IMR-90 (cell line): ENCODE data around the gene CDK8. TPM values are rescaled to one million over a fixed set of nuclear protein-coding genes. Genes with fewer than 3 reads are reported as not detected.

ENCODE experiments used
- ATAC-seq: fragments of 200-7000 bp; cut with Tn5 transposase; 2 replicates; pipeline ENCODE4 v1.9.1; 2020; ENCODE audit warnings: low read depth, mild to moderate bottlenecking, moderate library complexity
- BruUV-seq: library from RNA; stranded (reverse); fragments of 400-500 nt; replicated peaks from 2 replicates; lab custom pipeline; 2021; lab: Mats Ljungman, UMichigan
- CTCF ChIA-PET: fragments of 300-600 bp; formaldehyde crosslinking; extraction: SDS; loops from one replicate; lab custom pipeline; 2021; ENCODE audit warnings: antibody characterized with exemption; lab: Yijun Ruan, JAX
- POLR2A ChIA-PET: fragments of 300-600 bp; sonication (Branson Sonifier 250); formaldehyde crosslinking; loops from one replicate; lab custom pipeline; 2022; ENCODE audit warnings: antibody characterized with exemption; ENCODE audit not compliant: unreplicated experiment; lab: Charles Lee
- DNase-seq: peaks from one replicate; pipeline ENCODE4 v3.0.0; 2013
- H2AFZ ChIP-seq: replicated peaks from 2 replicates; pipeline ENCODE3; 2013; ENCODE audit warnings: low read length, mild to moderate bottlenecking; ENCODE audit not compliant: poor library complexity
- H2AK5ac ChIP-seq: 2 replicates; pipeline ENCODE4 v1.6.1; 2013; ENCODE audit warnings: low read depth, low read length, inconsistent platforms
- H2AK9ac ChIP-seq: replicated peaks from 2 replicates; pipeline ENCODE3; 2013; ENCODE audit warnings: mild to moderate bottlenecking, low read depth, low read length, moderate library complexity; ENCODE audit not compliant: poor library complexity
- H2BK120ac ChIP-seq: 2 replicates; pipeline ENCODE4 v1.6.1; 2013; ENCODE audit warnings: low read depth, low read length, inconsistent platforms
- H2BK15ac ChIP-seq: 3 replicates; pipeline ENCODE4 v1.6.1; 2013; ENCODE audit warnings: low read depth, low read length, inconsistent platforms
- H2BK20ac ChIP-seq: 2 replicates; pipeline ENCODE4 v1.6.1; 2013; ENCODE audit warnings: low read depth, mild to moderate bottlenecking, inconsistent platforms, low read length, moderate library complexity
- H2BK5ac ChIP-seq: 2 replicates; pipeline ENCODE4 v1.6.1; 2013; ENCODE audit warnings: mild to moderate bottlenecking, low read depth, low read length, inconsistent platforms; ENCODE audit not compliant: poor library complexity, severe bottlenecking
- H3K14ac ChIP-seq: replicated peaks from 2 replicates; pipeline ENCODE4 v1.6.1; 2013; ENCODE audit warnings: low read depth, low read length, inconsistent platforms
- H3K18ac ChIP-seq: 2 replicates; pipeline ENCODE4 v1.6.1; 2013; ENCODE audit warnings: low read depth, low read length, control low read depth
- H3K23ac ChIP-seq: 2 replicates; pipeline ENCODE4 v1.6.1; 2013; ENCODE audit warnings: low read depth, low read length, inconsistent platforms
- H3K27ac ChIP-seq: 2 replicates; pipeline ENCODE4 v1.5.1; 2013; ENCODE audit warnings: mild to moderate bottlenecking, control low read depth, low read length; ENCODE audit not compliant: insufficient read depth
- H3K27me3 ChIP-seq: 2 replicates; pipeline ENCODE4 v1.6.1; 2013; ENCODE audit warnings: low read length; ENCODE audit not compliant: control insufficient read depth, insufficient read depth
- H3K36me3 ChIP-seq: 2 replicates; pipeline ENCODE4 v1.6.1; 2013; ENCODE audit warnings: low read length, mixed read lengths; ENCODE audit not compliant: control insufficient read depth, insufficient read depth
- H3K4ac ChIP-seq: 2 replicates; pipeline ENCODE4 v1.6.1; 2013; ENCODE audit warnings: low read depth, low read length, inconsistent platforms
- H3K4me1 ChIP-seq: 2 replicates; pipeline ENCODE4 v1.6.1; 2013; ENCODE audit warnings: low read length, mixed read lengths; ENCODE audit not compliant: control insufficient read depth, insufficient read depth
- H3K4me2 ChIP-seq: 2 replicates; pipeline ENCODE4 v1.6.1; 2013; ENCODE audit warnings: low read depth, mild to moderate bottlenecking, control low read depth, low read length, moderate library complexity
- H3K4me3 ChIP-seq: 2 replicates; pipeline ENCODE4 v1.5.1; 2013; ENCODE audit warnings: low read depth, mild to moderate bottlenecking, control low read depth, low read length, moderate library complexity; ENCODE audit not compliant: insufficient read depth
- H3K56ac ChIP-seq: 2 replicates; pipeline ENCODE4 v1.6.1; 2013; ENCODE audit warnings: low read length, inconsistent platforms; ENCODE audit not compliant: insufficient read depth; ENCODE audit errors: extremely low read depth
- H3K79me1 ChIP-seq, 2 experiments: 2 replicates each; pipeline ENCODE4 v1.6.1; 2013; ENCODE audit warnings: low read length in 2 of 2, inconsistent platforms in 1 of 2, low read depth in 1 of 2
- H3K9ac ChIP-seq: 2 replicates; pipeline ENCODE4 v1.6.1; 2013; ENCODE audit warnings: low read depth, low read length, control low read depth
- H3K9me1 ChIP-seq: 2 replicates; pipeline ENCODE4 v1.6.1; 2013; ENCODE audit warnings: low read length, inconsistent platforms; ENCODE audit not compliant: insufficient read depth
- H3K9me3 ChIP-seq: 2 replicates; pipeline ENCODE4 v1.6.1; 2013; ENCODE audit warnings: low read length; ENCODE audit not compliant: control insufficient read depth, insufficient read depth
- H4K20me1 ChIP-seq: 2 replicates; pipeline ENCODE4 v1.6.1; 2013; ENCODE audit warnings: low read length, inconsistent platforms; ENCODE audit not compliant: insufficient read depth
- H4K5ac ChIP-seq: 2 replicates; pipeline ENCODE4 v1.6.1; 2013; ENCODE audit warnings: mild to moderate bottlenecking, low read depth, low read length, control low read depth
- H4K8ac ChIP-seq, 2 experiments: 2 replicates each; pipeline ENCODE4 v1.6.1; 2013; ENCODE audit warnings: low read depth in 2 of 2, low read length in 2 of 2, control low read depth in 1 of 2, inconsistent platforms in 1 of 2
- H4K91ac ChIP-seq: 2 replicates; pipeline ENCODE4 v1.6.1; 2013; ENCODE audit warnings: low read depth, low read length, inconsistent platforms; ENCODE audit not compliant: insufficient read depth
- BHLHE40 ChIP-seq: fragments of 150-350 bp; IDR thresholded peaks from 2 replicates; pipeline ENCODE4 v1.6.1; 2016; ENCODE audit warnings: mild to moderate bottlenecking, low read depth, low read length
- CEBPB ChIP-seq: IDR thresholded peaks from 2 replicates; pipeline ENCODE4 v1.6.1; 2012; ENCODE audit warnings: low read depth, low read length, improper control_type of control experiment
- CHD1 ChIP-seq: IDR thresholded peaks from 2 replicates; pipeline ENCODE4 v1.6.1; 2012; ENCODE audit warnings: low read depth, low read length, improper control_type of control experiment
- CTCF ChIP-seq: conservative IDR thresholded peaks from 2 replicates; pipeline ENCODE4 v1.5.1; 2012; ENCODE audit warnings: mild to moderate bottlenecking, low read depth, low read length, improper control_type of control experiment
- ELK1 ChIP-seq: fragments of 150-350 bp; IDR thresholded peaks from 2 replicates; pipeline ENCODE4 v1.6.1; 2016; ENCODE audit warnings: low read depth, mild to moderate bottlenecking, low read length, moderate library complexity, borderline replicate concordance
- FOS ChIP-seq: fragments of 150-350 bp; IDR thresholded peaks from 2 replicates; pipeline ENCODE4 v1.6.1; 2016; ENCODE audit warnings: low read depth, low read length
- MAFK ChIP-seq: IDR thresholded peaks from 2 replicates; pipeline ENCODE4 v1.6.1; 2012; ENCODE audit warnings: low read depth, low read length, improper control_type of control experiment
- MAZ ChIP-seq: IDR thresholded peaks from 2 replicates; pipeline ENCODE4 v1.6.1; 2012; ENCODE audit warnings: low read depth, mild to moderate bottlenecking, low read length, improper control_type of control experiment, moderate library complexity, borderline replicate concordance
- MXI1 ChIP-seq: IDR thresholded peaks from 2 replicates; pipeline ENCODE4 v1.6.1; 2012; ENCODE audit warnings: low read depth, mild to moderate bottlenecking, low read length, moderate library complexity, borderline replicate concordance
- NFE2L2 ChIP-seq: fragments of 150-350 bp; IDR thresholded peaks from 2 replicates; pipeline ENCODE4 v1.6.1; 2016; ENCODE audit warnings: low read depth, mild to moderate bottlenecking, low read length
- POLR2A ChIP-seq: IDR thresholded peaks from 2 replicates; pipeline ENCODE4 v1.6.1; 2012; ENCODE audit warnings: mild to moderate bottlenecking, low read depth, low read length
- RAD21 ChIP-seq: IDR thresholded peaks from 2 replicates; pipeline ENCODE4 v1.6.1; 2012; ENCODE audit warnings: low read length, improper control_type of control experiment
- RCOR1 ChIP-seq: IDR thresholded peaks from 2 replicates; pipeline ENCODE4 v1.6.1; 2012; ENCODE audit warnings: mild to moderate bottlenecking, low read length, improper control_type of control experiment; ENCODE audit not compliant: insufficient replicate concordance
- RFX5 ChIP-seq: IDR thresholded peaks from 2 replicates; pipeline ENCODE4 v1.8.0; 2012; ENCODE audit warnings: low read depth, mild to moderate bottlenecking, low read length, moderate library complexity
- SMC3 ChIP-seq: fragments of 150-350 bp; IDR thresholded peaks from 2 replicates; pipeline ENCODE4 v1.6.1; 2016; ENCODE audit warnings: low read depth, mild to moderate bottlenecking, antibody characterized with exemption, low read length, moderate library complexity
- WGBS, 2 experiments: methylation state at CpG; one replicate each; pipeline versions ENCODE4 v1.1.5 to v1.1.7; 2013; ENCODE audit warnings: missing lambda C conversion rate in 2 of 2; ENCODE audit not compliant: insufficient read length in 1 of 2; ENCODE audit errors: extremely low coverage in 2 of 2; 5-methylcytosine and 5-hydroxymethylcytosine counted together
- dilution Hi-C: fragments of 300-500 bp; cut with HindIII; formaldehyde crosslinking; loops from one replicate; pipeline ENCODE4 v1.14.3; 2018; ENCODE audit warnings: low sequenced_read_pairs; ENCODE audit not compliant: unreplicated experiment
- in situ Hi-C: fragments of 300-500 bp; cut with MboI; formaldehyde crosslinking; loops from 3 replicates; pipeline ENCODE4 v1.14.3; 2019; ENCODE audit warnings: low sequenced_read_pairs, inconsistent platforms, mixed read lengths
- intact Hi-C: fragments of 100-400 bp; cut with micrococcal nuclease; formaldehyde crosslinking; loops from 2 replicates; pipeline ENCODE4 v1.10.0; 2022
- polyA plus RNA-seq, 3 experiments: library from polyadenylated mRNA; depleted of rRNA; stranded (reverse); fragments of >200 nt; gene quantifications; 2 replicates each; pipeline ENCODE4 v1.2.3, GENCODE V29; 2012; ENCODE audit warnings: low replicate concordance in 1 of 3
- total RNA-seq: library from RNA; depleted of rRNA; stranded (reverse); fragments of >200 nt; gene quantifications from 2 replicates; pipeline ENCODE4 v1.2.3, GENCODE V29; 2012

The CDK8 gene
- total and polyA plus RNA-seq, 2 of the 4 experiments (the other 2 are of a cell fraction) = 15.4 to 19.0 TPM

- Histone ChIP-seq H3K9me3 (no peaks in the 10 kb centered on the region), H3K27ac (no peak overlapping the region), H3K36me3 (no peaks in the 10 kb centered on the region), H2AFZ (no peak overlapping the region), H2AK9ac (no peak overlapping the region), H2BK5ac (no peak overlapping the region), H3K4me1 (peaks cover 5% of the 10 kb centered on the region; the same call in 1 of the 2 replicates), H3K14ac (no peak overlapping the region), H4K5ac (no peak overlapping the region), H3K27me3 (no peaks in the 10 kb centered on the region), H2BK120ac (no peak overlapping the region), H3K56ac (no peak overlapping the region), H3K9me1 (0 out of 2 replicates have a peak, but pooled peaks cover 2% of the 10 kb centered on the region), H2BK20ac (no peak overlapping the region), H3K4me3 (no peak overlapping the region), H2BK15ac (no peak overlapping the region), H3K4me2 (no peak overlapping the region), H4K20me1 (peaks cover 17% of the 10 kb centered on the region; the same call in 1 of the 2 replicates), H4K8ac (no peak overlapping the region), H3K79me1 (peaks cover 12 to 20% of the 10 kb centered on the region in 2 experiments), H4K91ac (no peak overlapping the region), H2AK5ac (no peak overlapping the region), H3K4ac (no peak overlapping the region), H3K23ac (no peak overlapping the region), H3K18ac (no peak overlapping the region), H3K9ac (no peak overlapping the region)
- TF ChIP-seq BHLHE40 = no peak
- no peak for TF ChIP-seq SMC3
- no peak for TF ChIP-seq RFX5
- no peak for TF ChIP-seq CHD1
- no peak for TF ChIP-seq MAZ
- TF ChIP-seq CTCF = no peak
- TF ChIP-seq RAD21 = no peak
- TF ChIP-seq MAFK = no peak
- TF ChIP-seq POLR2A = no peak
- no peak for TF ChIP-seq RCOR1
- no peak for TF ChIP-seq MXI1
- no peak for TF ChIP-seq ELK1
- no peak for TF ChIP-seq NFE2L2
- TF ChIP-seq FOS = no peak
- no peak for TF ChIP-seq CEBPB
- no TSS peak for BruUV-seq
- in situ Hi-C loops (no loop called here), dilution Hi-C loops (no loop called here), intact Hi-C loops (no loop called here)
- ATAC-seq = no peak
- no peak for DNase-seq
- CTCF ChIA-PET = interaction anchor here (0.6 kb wide), 2 partner anchors 27 to 357 kb away, joined by 3 read pairs; no protein-coding TSS in a partner anchor
- no CpG with 5 or more reads among the region's 1 CpG for WGBS, 2 experiments
- POLR2A ChIA-PET = interaction anchor here (0.5 to 0.6 kb wide), 2 partner anchors 87 to 191 kb away, joined by 4 read pairs; no protein-coding TSS in a partner anchor
These were observed 74.2 kb downstream of the CDK8 start for GRCh38 chr13:26327940-26328725.
